Activated T-cell treated with anti-CD3 and anti-CD28 coated beads, Interleukin-2, amount 50 U/mL, for 4 hours (primary cell): ENCODE data around the gene ZNF385D. TPM values are rescaled to one million over a fixed set of nuclear protein-coding genes. Genes with fewer than 3 reads are reported as not detected.

Experiments
- ATAC-seq, 2 donors: fragments of 200-7000 bp; cut with Tn5 transposase; one replicate each; pipeline ENCODE4 v1.10.0; 2021
- DNase-seq: peaks from one replicate; pipeline ENCODE4 v3.0.0-alpha.2; 2020
- H3K27me3 Mint-ChIP-seq: one replicate; pipeline ENCODE4 v1.8.0; 2021; ENCODE audit warnings: low read depth, mixed read lengths
- H3K36me3 Mint-ChIP-seq: one replicate; pipeline ENCODE4 v1.8.0; 2022; ENCODE audit warnings: mixed read lengths; ENCODE audit not compliant: insufficient read depth
- H3K4me1 Mint-ChIP-seq: one replicate; pipeline ENCODE4 v1.8.0; 2021; ENCODE audit warnings: low read depth, mixed read lengths
- H3K4me3 Mint-ChIP-seq: one replicate; pipeline ENCODE4 v1.8.0; 2021; ENCODE audit warnings: mild to moderate bottlenecking, moderate library complexity, mixed read lengths
- H3K9me3 Mint-ChIP-seq: one replicate; pipeline ENCODE4 v1.8.0; 2021; ENCODE audit warnings: mixed read lengths
- total RNA-seq, 3 donors: library from RNA; stranded (reverse); gene quantifications; one replicate each; pipeline ENCODE4 v1.2.1, GENCODE V29; 2021

Gene ZNF385D
- total RNA-seq, 3 donors from 2014 or later, result not detected

- ATAC-seq, result no peak
- H3K27me3 Mint-ChIP-seq, result no peaks in the 10 kb centered on the region
- peaks cover 19% of the 10 kb centered on the region for H3K9me3 Mint-ChIP-seq
- DNase-seq, result no peak
- no peaks in the 10 kb centered on the region for H3K36me3 Mint-ChIP-seq
- H3K4me3 Mint-ChIP-seq, result no peak overlapping the region
- H3K4me1 Mint-ChIP-seq, result no peaks in the 10 kb centered on the region
These were observed 189.5 kb downstream of the ZNF385D start for GRCh38 chr3:21561472-21561871.

- H3K27me3 Mint-ChIP-seq, result no peaks in the 10 kb centered on the region
These were observed 200.0 kb downstream of the ZNF385D start for GRCh38 chr3:21551019-21551418.

DNA sequence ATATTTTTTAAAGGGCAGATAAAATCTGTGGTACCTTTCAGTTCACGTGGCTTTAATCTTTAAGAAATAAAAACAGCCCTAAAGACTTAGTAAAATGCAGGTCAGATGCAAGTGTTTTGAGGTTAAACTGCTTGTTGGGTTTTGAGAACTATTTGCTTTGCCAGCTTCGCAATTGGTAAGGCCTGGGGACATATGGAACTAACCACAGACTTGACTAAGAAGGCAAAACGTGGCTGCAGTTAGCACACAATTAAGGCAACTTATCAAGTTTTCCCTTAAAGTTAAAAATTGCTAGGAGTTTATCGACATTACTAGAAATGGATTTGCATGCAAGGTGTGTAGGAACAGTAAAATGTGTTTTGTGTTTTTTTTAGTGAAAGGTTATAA lies 206.9 kb downstream of the ZNF385D start:
- Mint-ChIP-seq H3K27me3 (no peaks in the 10 kb centered on the region), H3K4me3 (no peak overlapping the region), H3K4me1 (no peaks in the 10 kb centered on the region), H3K9me3 (peaks cover 5% of the 10 kb centered on the region), H3K36me3 (no peaks in the 10 kb centered on the region)
- DNase-seq, result no peak
- no peak for ATAC-seq

More at GRCh38 chr3:21551019-21551418, 200.0 kb downstream of the ZNF385D start:
- Mint-ChIP-seq H3K36me3 (no peaks in the 10 kb centered on the region), H3K9me3 (peaks cover 5% of the 10 kb centered on the region), H3K4me1 (no peaks in the 10 kb centered on the region), H3K4me3 (no peak overlapping the region)
- DNase-seq, result no peak
- no peak for ATAC-seq

GRCh38 chr3:21543380-21544075 lies 207.5 kb downstream of the ZNF385D start:
- Mint-ChIP-seq H3K4me3 (no peak overlapping the region), H3K9me3 (peaks cover 4% of the 10 kb centered on the region), H3K27me3 (no peaks in the 10 kb centered on the region), H3K36me3 (no peaks in the 10 kb centered on the region), H3K4me1 (no peaks in the 10 kb centered on the region)
- ATAC-seq (no peak), DNase-seq (no peak)

DNA sequence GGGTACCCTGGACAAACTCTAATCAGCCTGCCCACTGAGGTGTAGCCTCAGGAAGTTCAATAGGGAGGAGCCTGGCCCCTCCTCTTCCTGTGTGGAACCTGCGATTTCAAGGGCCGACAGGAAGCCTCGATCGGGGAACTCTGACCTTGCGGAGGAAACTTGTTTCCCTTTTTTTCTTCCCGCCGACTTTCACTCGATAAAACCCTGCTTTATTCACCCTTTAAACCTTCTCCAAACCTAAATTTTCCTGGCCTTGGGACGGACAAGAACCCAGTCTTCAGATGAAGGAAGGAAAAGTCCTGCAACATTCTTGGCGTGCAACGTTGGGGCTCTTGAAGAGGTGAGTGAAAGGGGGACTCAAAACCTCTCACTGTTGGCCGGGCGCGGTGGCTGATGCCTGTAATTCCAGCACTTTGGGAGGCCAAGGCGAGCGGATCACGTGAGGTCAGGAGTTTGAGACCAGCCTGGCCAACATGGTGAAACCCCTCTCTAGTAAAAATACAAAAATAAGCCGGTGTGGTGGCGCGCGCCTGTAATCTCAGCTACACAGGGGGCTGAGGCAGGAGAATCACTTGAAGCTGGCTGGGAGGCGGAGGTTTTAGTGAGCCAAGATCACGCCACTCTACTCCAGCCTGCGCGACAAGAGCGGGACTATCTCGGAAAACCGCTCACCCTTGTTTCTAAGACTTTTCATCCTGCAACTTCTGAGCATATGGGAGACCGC lies 208.2 kb downstream of the ZNF385D start:
- H3K4me3 Mint-ChIP-seq, result no peak overlapping the region
- no peaks in the 10 kb centered on the region for H3K36me3 Mint-ChIP-seq
- DNase-seq, result no peak
- no peak for ATAC-seq
- H3K9me3 Mint-ChIP-seq, result peaks cover 4% of the 10 kb centered on the region
- H3K27me3 Mint-ChIP-seq, result no peaks in the 10 kb centered on the region
- no peaks in the 10 kb centered on the region for H3K4me1 Mint-ChIP-seq

DNA sequence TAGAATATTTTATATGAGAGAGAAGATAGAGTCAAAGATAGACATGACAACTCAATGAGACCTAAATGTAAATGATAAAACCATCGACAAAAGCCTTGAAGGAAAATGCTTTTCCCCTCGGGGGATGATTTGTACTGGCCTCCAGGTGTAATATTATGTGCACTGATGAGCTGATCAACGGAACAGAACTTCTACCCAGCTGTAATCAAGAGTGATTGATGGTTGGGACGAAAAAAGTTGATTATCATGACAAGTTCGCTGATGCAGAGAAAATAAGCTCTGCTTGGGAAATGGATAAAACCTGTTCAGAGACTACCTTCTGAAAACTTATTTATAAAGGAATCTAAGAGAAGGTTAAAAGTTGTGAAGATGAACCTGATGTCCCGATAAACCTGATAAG lies 210.7 kb downstream of the ZNF385D start:
- ATAC-seq, result no peak
- no peak for DNase-seq
- Mint-ChIP-seq H3K9me3 (peaks cover 9% of the 10 kb centered on the region), H3K36me3 (no peaks in the 10 kb centered on the region), H3K4me3 (no peak overlapping the region), H3K4me1 (no peaks in the 10 kb centered on the region), H3K27me3 (no peaks in the 10 kb centered on the region)

DNA sequence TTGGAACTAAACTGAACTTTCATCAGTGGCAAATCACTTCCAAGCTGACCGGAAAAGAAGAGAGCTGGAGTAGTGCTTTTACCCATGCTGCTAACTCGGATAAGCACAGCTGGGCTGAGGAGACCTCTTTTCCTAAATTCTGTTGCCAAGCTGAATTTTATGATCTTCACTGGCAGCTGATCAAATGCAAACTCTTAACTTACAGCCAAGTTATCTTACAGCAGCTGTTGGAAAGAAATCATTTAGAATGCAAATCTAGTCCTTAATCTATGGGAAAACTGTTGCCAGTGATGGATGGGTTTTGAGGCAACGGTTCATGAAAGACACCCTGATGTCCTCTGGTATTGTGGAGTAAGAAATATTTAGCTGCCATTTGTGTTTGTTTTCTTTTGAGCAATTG lies 216.5 kb downstream of the ZNF385D start:
- H3K9me3 Mint-ChIP-seq, result peaks cover 14% of the 10 kb centered on the region
- no peak overlapping the region for H3K4me3 Mint-ChIP-seq
- H3K4me1 Mint-ChIP-seq, result no peaks in the 10 kb centered on the region
- H3K27me3 Mint-ChIP-seq, result no peaks in the 10 kb centered on the region
- no peak for DNase-seq
- H3K36me3 Mint-ChIP-seq, result no peaks in the 10 kb centered on the region
- ATAC-seq, result no peak

DNA sequence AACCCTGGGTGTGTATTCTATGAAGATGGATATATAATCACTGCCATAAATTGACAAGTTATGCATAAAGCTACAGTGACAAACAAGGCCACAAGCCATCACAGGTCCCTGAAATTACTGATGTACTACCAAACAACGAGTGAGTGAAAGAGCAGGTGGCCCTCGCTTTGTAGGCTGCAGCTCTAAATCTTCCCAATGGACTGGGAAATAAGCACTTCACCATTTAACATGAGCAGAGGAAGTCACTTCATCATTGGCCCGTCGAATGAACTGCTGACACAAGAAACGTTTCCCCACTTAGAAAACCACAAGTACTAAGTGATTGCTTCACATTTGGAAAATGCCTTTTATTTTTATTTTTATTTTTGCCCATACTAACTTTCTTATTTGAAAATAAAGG lies 218.0 kb downstream of the ZNF385D start:
- no peak for ATAC-seq
- Mint-ChIP-seq H3K27me3 (no peaks in the 10 kb centered on the region), H3K36me3 (no peaks in the 10 kb centered on the region), H3K9me3 (peaks cover 12% of the 10 kb centered on the region), H3K4me3 (no peak overlapping the region), H3K4me1 (no peaks in the 10 kb centered on the region)
- no peak for DNase-seq

DNA sequence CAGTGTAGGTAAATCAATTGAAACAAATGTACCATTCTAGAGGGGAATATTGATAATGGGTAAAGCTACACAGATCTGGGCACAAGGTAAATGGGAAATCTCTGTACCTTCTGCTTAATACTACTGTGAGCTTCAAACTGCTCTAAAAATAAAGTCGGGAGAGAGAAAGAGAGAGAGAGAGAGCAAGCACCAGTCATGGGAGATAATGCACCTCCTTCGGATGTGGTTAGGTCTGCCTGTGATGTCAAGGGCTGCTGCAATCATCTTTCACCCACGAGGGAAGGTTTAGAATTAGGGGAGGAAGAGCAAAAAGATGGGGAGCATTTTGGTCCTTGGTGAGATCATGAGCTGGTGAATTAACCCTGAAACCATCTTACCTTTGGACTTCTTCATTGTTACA lies 219.1 kb downstream of the ZNF385D start:
- no peak for DNase-seq

GRCh38 chr3:21528291-21528995 lies 222.6 kb downstream of the ZNF385D start:
- Mint-ChIP-seq H3K36me3 (no peaks in the 10 kb centered on the region), H3K4me3 (no peak overlapping the region), H3K4me1 (no peaks in the 10 kb centered on the region), H3K27me3 (no peaks in the 10 kb centered on the region), H3K9me3 (peaks cover 10% of the 10 kb centered on the region)
- no peak for DNase-seq
- ATAC-seq, result no peak

More for the DNA sequence above, 219.1 kb downstream of the ZNF385D start:
- Mint-ChIP-seq H3K4me3 (no peak overlapping the region), H3K36me3 (no peaks in the 10 kb centered on the region), H3K4me1 (no peaks in the 10 kb centered on the region), H3K27me3 (no peaks in the 10 kb centered on the region), H3K9me3 (peaks cover 8% of the 10 kb centered on the region)
- no peak for ATAC-seq

DNA sequence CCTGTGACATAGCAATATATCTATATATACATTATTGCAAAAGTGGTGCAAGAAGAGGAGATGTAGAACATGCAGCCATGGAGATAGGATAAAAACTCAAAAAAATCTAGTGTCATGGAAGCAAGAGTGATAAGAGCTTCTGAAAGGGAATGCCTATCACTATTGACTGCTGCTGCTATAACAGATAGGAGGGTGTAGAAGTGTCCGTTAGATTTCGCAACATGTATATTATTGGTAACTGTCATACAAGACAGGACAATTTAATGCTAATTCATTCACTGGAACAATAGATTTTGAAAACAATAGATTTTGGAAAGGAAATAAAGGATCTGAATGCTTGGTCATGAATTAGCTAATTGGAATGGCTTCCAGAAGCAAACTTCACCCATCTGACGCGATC lies 224.5 kb downstream of the ZNF385D start:
- ATAC-seq, result no peak
- peaks cover 5% of the 10 kb centered on the region for H3K9me3 Mint-ChIP-seq

DNA sequence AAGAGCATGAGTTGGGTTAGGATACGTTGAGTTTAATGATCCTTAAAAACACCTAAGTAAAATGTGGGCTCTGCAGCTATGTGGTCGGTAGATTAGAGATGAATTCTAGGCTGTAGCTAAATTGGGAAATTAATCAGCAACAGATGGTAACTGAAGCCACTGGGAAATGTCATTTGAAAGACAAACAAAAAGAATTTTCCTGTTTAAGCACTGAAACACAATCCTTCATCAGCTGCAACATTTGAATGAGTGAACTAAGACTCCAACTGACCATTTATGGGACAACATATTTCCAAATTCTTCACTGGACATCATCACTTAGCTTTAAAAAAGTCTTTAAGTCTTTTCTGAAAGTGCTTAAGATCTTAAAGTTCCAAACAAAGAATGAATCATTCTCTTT lies 226.9 kb downstream of the ZNF385D start:
- Mint-ChIP-seq H3K36me3 (no peaks in the 10 kb centered on the region), H3K4me1 (no peaks in the 10 kb centered on the region), H3K9me3 (peaks cover 8% of the 10 kb centered on the region), H3K27me3 (no peaks in the 10 kb centered on the region), H3K4me3 (no peak overlapping the region)
- no peak for DNase-seq
- ATAC-seq, result no peak

More for the DNA sequence above, 224.5 kb downstream of the ZNF385D start:
- DNase-seq, result no peak
- Mint-ChIP-seq H3K27me3 (no peaks in the 10 kb centered on the region), H3K4me3 (no peak overlapping the region), H3K4me1 (no peaks in the 10 kb centered on the region), H3K36me3 (no peaks in the 10 kb centered on the region)

DNA sequence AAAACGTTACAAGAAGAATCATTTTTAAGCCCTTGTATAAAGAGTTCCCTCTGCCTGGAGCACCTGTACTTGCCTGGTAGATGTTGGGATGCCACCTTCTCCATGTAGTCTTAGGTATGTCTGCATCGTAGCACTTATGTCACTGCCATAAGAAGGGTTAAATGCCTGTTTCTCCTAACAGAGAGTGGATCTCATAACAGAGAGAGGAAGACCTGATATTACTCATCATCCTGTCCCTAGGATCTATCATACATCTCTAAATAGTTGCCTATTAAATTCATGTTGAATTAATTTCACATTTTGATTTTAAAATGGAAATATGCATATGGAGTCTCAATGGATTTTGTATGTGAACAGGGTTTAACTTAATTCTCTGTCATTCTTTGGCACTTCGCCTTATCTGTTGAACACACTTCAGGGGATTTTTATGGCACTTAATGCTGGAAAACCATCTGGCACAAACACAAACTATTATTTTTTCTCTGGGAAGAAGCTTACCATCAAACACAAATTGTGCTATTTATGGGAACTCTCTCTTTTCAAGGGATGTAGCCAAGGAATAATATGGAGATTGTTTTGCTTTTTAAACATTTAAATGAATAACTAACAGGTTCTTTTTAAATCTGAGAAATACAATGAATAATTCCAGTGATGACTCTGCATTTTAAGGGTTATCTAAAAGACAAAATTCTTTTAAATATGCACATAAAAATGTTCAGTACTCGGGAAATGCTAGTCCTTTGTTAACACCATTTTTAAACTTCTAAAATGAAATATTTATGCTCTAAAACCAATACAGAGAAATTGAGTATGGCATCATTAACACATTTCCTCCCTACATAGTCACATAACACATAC lies 230.7 kb downstream of the ZNF385D start:
- ATAC-seq (no peak), DNase-seq (no peak)
- peaks cover 12% of the 10 kb centered on the region for H3K9me3 Mint-ChIP-seq
- no peaks in the 10 kb centered on the region for H3K36me3 Mint-ChIP-seq
- no peaks in the 10 kb centered on the region for H3K27me3 Mint-ChIP-seq
- no peaks in the 10 kb centered on the region for H3K4me1 Mint-ChIP-seq
- no peak overlapping the region for H3K4me3 Mint-ChIP-seq

DNA sequence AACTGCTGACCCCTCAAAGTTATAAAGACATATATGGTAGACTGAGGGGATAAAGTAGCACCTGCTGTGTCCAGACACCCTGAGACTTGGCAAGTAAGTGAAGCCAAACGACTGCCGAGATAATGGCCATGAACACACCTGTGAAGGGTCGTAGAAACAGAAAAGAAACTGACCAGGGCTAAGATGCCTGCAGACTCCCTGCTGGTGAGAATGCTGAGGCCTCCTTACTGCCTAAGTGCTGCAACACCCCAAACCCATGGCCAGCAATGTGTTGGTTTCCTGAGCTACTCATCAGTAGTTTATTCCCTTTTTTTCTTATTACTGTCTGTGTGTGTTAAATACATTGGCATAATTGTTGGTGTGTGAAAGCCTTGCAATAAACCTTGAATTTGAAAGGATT lies 233.8 kb downstream of the ZNF385D start:
- Mint-ChIP-seq H3K4me1 (no peaks in the 10 kb centered on the region), H3K27me3 (no peaks in the 10 kb centered on the region), H3K9me3 (peaks cover 7% of the 10 kb centered on the region), H3K36me3 (no peaks in the 10 kb centered on the region), H3K4me3 (no peak overlapping the region)
- no peak for ATAC-seq
- no peak for DNase-seq
